Measurements from ENCODE around the gene RPA3.
"Not testable (repeated sequence)": the region's sequence is repeated elsewhere in the genome, so short reads cannot be mapped to it uniquely, and the experiment has no call there.

Gene RPA3

DNA sequence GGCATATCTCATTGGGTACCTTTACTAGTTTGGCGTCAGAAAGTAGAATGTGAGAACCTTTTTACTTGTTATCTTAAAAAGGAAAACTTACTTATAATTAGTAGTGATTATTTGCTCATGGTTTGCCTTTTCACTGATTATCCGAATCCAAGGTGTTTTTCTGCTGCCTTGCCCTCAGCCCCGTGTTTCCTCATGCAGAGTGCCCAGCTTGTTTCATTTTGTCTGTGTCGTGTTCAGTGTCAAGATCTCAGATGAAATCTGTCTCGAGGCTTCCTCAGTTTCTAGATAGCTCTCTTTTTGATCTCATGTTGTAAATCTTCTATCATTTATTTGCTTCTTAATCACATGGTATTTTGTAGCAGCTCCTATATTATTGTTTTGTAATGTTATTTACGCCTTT lies 30.1 kb downstream of the RPA3 start:
- no peak for DNase-seq

DNA sequence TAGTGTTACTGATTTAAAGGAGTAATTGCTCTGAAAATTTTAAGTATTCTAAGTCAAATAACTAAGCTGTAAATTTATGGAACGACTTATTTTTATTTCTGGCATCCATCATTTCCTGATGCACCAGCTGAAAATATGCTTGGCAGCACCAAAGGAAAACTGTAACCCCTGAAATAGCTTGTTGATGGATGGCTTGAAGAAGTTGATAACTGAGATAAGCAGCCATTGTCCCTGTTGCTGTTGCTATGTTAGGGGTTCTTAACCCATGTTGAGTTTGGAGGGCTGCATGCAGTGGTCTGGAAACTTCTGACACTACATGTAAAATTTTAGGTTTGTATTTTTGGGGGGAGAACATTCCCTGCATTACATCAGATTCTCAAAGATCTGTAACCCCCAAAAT lies 30.6 kb downstream of the RPA3 start:
- no peak for DNase-seq

DNA sequence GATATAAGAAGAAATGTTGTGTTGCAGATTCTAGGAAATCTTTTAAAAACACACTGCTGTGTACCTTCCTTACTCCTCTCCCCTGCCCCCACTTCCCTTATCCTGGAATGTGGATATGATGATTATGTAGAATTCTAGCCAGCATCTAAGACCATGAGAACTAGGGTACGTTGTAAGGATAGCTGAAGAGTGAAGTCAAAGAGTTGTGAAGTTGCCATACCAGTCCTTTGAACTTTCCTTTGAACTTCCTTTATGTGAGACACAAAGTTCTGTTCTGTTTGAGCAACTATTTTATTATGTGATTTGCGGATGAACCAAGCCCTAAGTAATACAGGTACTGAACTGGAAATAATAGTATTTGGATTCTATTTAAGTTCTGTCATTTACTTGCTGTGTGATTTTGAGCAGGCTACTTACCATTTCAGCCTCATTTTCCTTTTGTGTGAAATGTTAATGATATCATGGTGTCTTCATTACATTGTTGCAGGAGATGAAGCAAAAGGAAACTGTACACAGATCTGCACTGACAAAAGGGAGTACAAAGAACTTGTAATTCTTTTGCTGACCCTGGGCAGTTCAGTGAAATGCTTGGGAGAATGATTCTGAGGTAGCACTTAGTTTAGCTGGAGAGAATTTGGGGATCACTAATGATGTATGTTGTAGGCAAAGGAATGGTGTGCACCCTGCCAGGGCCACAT lies 31.4 kb downstream of the RPA3 start:
- no peak for DNase-seq

DNA sequence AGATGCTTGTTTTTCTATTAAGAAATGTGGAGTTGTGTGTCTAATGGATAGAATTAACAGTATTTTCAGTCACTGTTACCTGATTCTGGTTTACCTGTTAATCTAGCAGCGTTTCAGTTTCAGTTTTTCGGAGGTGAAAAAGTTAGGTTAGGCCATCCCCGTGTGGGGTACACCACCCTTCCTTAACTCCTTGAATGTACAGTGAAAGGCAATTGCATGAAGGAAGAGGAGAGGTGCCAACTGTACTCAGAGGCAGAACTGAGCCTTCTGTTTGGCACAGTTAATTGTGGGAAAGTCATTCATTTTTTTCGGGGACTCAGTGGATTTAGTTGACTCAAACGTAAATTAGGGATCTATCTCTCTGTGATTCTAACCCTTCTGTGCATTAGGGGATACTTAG lies 35.5 kb downstream of the RPA3 start:
- no peak for DNase-seq

DNA sequence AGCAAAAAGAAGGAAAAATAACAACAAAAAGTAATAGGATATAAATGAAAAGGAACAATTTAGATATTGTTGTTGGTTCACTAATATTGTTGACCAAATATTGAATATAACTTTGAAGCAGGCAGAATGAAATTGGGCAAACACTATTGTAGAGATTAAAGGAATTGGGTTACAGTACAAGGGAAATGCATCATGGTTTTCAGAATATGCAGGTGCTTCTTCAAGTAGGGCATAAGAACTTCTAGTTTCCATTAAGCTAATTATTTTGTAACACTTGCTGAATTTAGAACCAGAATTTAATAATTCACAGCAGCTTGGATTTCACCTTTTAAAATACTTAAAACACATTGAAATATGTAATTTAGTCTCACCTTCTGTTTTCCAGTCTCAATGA lies 36.5 kb downstream of the RPA3 start:
- DNase-seq = no peak

DNA sequence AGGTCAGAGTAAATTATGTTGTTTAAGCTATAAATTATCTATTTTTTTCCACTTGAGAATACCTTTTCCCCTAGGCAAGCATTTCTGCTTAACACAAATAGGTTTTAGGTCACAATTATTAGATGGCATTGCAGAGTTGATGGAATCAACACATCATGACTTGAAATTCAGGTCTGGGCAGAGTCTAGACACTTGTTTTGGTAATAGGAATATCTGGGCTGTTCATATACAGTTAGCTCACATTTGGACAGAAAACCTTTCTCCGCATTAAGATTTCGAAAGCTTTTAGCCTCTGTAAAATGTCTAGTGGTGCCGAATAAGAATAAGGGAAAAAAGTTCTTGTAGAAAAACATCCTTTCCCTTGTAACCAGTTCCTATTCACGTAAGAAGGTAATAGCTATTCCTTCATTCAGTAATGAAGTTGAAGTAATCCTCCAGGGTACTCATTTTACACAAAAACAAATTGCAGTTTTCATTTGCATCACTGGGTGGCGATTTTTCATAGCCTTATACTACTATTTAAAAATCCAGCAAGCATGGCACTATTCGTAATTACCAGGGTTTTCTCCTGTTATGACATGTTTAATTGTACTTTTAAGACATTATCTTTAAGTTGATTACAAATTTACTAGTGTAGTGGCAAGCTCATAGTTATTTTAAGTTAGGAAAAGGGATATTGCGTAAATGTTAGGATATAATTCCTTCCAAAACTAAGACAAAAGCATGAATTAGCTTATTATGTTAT lies 37.0 kb downstream of the RPA3 start:
- DNase-seq = peak in 1 of 4 experiments; percentile 1

DNA sequence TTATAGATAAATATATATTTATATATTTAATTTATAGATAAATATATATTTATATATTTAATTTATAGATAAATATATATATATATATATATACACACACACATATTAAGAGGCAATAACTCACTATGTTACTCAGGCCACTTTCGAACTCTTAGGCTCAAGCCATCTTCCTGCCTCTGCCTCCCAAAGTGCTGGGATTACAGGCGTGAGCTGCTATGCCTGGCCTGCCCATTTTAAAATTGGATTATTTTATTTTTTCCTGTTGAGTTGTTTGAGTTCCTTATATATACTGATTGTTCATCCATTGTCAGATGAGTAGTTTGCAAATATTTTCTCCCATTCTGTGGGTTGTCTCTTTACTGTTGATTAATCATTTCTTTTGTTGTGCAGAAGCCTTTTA lies 38.8 kb downstream of the RPA3 start:
- DNase-seq = not testable (repeated sequence)

DNA sequence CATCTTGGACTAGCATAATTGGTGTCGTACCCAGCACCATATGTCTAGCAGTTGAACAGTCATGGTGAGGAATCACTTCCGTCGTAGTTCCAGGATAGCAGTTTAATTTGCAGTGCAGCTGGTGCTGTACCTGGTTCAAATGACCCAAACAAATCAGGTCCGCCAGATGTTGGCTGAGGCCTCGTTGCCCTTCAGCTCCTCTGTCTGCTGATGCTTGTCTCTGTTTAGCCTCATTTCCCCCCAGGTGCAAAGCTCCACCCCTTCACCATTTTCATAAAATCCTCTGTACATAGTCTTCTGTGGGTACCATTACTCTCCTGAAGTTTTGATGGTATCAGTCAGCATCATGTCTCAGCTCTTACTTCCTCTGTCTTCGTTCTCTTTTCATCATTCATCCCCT lies 42.7 kb downstream of the RPA3 start:
- DNase-seq = no peak

DNA sequence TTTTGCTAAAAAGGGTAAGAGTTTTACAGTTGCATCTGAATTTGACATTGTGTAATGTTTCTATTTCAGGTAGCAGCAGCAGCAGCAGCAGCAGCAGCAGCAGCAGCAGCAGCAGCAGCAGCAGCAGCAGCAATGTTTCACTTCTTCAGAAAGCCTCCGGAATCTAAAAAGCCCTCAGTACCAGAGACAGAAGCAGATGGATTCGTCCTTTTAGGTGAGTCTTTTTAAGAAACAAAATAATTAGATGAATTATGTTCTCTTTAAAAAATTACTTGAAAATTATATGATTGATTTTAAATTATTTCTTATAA lies 45.2 kb downstream of the RPA3 start:
- DNase-seq = no peak

DNA sequence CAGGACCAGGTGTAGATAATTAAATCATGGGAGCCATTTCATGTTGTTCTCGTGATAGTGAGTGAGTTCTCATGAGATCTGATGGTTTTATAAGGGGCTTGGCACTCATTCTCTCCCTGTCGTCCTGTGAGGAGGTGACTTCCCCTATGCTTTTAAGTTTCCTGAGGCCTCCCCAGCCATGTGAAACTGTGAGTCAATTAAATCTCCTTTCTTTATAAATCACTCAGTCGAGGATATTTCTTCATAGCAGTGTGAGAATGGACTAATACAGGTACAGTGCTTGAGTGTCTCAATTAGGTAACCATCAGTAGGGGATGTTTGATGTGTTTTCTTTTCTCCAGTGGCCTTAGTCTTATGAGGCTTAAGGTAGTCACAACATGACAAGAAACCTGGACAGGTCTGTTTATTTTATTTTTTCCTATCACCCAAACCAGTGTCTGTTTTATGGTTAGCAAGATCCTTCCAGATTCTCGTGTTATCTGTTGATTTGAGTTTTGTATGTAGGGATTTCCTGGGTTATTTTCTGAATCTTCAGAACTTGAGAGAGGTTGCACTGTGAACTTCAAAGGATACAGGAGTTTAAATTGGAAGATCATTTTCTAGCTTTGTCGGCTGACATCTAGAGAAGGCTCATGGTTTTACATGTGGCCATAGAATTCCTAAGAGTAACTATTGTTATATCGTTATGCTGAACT lies 45.7 kb downstream of the RPA3 start:
- DNase-seq = no peak

DNA sequence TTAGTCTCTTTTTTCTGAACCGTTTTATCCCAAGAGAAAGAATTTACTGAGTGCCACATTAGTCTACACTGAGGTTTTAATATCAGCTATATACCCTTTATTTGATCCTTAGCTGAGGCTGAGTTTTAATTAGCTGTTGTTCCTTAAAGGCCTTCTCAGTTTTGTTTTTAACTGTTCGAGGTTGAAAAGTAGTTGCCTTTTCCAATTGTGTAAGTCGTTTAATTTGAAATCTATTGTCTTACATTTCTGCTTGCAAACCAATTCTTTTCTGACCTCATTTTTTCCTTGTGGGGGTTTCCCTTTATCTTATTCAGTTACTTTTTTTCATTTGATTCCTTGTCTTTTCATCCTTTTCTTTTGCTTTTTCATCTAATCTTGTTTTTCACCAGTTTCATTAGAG lies 47.0 kb downstream of the RPA3 start:
- DNase-seq = no peak

DNA sequence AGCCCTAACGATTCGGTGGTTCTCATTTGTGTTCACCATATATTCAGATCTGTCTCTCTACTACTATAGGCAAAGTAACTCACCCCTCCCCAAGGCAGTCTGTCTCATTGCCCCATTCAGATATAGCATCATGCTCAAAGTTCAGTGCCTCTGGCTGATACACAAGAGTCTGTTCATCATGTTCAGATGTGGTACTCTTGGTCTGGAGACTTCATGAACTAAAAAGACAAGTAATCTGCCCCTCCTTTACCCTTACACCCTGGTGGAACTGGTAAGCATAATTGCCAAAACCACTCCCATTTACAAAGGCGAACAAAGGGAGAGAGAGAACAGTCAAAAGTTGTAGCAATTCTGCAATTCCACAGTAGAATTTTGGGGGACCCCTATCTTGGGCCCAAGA lies 47.9 kb downstream of the RPA3 start:
- no peak for DNase-seq

DNA sequence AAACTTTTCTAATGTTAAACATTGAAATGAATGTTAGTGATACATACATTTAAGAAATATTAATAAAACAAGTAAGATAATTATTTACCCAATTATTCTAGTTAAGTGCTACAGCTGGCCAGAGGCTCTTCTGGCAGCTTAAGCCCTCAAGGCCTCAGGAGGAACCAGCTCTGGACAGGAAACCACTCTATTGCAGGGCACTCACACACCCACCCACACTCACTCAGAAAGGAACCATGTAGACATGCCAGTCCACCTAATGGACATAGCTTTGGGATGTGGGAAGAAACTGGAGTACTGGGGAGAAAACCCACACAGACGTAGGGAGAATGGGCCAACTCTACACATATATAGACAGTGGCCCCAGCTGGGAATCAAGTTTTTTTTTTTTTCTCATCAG lies 49.7 kb downstream of the RPA3 start:
- DNase-seq = no peak

DNA sequence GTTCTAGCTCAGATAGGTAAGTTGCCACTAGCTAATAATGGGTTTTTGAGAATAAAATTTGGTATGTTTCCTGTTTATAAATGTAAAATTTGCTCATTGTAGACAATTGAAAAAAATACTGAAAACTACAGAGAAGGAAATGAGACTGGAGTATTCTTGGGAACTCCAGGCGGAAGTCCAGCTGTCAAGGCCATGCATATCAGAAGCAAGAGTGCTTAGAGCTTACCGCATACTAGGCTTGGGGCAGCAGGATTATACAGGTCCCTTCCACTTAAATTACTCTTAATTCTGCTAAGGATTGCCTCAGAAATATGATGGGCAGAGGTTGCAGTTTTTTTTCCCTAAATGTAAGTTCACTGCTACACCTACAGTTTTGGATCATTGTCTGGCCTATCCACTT lies 51.2 kb downstream of the RPA3 start:
- no peak for DNase-seq

DNA sequence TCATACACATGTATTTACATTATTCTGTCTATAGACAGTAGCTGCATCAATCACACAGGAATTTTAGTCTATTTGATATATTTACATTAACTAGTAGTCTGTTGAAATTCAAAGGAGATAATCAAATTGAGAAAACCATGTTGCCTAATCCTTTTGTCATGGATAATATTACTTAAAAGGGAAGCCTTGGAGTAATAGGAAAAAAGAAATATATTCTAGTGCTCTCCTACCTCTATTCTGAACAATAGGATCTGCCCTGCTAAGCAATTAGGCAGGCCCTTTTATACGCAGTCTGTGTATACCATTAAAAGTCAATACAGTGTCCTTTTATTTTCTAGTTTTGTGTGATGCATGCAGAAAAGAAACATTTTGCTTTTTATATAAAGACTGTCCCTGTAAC lies 53.4 kb downstream of the RPA3 start:
- no peak for DNase-seq

DNA sequence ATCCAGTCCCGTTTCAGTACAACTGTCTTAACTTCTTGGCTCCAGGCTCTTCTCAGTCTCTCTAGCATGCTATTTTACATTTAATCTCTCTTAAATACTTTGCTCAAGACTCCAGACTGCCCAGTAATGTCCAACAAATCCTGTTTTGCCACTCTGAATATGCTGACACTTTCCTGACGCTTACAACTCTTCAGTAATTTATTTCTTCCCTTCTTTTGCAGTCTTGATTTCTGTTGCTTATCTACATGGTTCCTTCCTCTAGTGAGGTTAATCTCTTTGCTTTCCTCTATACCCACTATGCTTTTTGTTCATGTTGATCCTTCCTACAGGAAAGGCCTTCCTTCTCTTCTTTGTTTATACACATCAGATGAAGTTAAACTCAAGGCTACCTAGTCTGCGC lies 54.1 kb downstream of the RPA3 start:
- no peak for DNase-seq

DNA sequence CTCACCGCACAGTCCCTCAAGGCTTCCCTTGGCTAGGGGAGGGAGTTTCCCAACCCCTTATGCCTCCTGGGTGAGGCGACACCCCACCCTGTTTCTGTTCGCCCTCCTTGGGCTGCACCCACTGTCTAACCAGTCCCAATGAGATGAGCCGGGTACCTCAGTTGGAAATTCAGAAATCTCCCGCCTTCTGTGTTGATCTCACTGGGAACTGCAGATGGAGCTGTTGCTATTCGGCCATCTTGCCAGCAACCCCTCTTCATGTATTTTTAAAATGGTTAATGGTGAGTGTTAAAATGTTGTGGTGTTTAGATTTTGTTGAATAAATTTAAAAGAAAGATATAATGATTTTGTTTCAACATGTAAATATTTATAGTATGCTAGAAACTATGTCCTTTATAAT lies 55.9 kb downstream of the RPA3 start:
- DNase-seq = no peak

DNA sequence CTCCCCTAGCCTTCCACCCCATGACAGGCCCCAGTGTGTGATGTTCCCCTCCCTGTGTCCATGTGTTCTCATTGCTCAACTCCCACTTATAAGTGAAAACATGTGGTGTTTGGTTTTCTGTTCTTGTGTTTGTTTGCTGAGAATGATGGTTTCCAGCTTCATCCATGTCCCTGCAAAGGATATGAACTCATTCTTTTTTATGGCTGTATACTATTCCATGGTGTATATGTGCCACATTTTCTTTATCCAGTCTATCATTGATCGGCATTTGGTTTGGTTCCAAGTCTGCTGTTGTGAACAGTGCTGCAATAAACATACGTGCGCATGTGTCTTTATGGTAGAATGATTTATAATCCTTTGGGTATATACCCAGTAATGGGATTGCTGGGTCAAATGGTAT lies 61.9 kb downstream of the RPA3 start:
- not testable (repeated sequence) for DNase-seq

DNA sequence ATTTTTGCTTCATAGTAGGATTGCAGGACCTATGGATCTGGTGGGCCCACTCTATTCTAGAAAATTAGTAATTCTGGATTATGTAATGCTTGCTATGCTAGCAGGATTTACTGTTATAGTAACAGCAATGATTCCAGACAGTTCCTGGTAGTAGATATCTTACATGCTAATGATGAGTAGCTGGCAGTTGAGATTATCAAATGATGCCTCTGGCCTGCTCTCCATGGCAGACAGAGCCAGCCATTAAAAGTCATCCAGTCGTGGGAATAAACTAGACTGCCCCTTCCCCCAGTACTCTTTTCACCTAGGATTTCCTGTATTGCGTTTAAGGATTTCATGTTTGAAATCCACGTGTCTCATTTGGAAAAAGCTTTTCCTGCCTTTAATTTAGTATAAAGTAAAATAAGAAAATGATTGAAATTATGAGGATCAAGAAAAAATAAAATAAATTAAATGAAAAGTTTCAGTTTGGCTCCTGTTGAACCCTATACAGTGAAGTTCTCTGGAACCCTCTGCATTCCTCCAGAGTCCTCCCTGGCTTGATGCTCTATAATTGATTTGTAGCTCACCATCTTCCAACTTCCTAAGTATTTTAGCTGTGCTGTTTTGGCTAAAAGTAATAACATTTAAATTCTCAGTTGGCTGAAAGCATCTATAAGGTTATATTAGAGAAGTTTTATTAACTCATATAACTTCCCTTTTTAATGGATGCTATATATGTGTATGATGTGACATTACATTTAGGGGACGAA lies 63.3 kb downstream of the RPA3 start:
- DNase-seq = no peak

DNA sequence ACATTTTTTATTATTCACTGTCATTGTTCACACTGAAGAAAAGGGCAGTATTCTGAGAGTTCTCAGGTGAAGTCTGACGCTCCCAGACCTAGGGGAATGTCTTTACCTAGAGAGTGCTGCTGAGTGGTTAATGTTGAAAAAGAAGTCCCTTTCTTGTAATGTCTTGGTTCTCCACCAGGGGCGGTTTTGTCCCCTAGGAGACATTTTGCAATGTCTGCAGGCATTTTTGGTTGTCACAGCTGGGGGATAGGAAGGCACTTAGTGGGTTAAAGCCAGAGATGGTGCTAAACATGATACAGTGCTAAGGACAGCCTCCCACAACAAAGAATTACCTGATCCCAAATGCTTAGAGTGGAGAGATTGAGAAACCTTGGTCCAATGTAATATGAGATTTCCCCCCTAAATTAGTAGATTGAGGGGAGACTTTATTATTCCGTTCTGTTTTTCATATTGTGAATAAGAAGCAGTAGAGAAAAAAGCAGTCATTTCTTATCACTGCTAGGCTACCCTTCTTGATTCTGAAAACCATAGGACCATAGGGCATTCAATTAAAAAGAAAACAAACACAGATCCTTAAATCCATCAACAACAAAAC lies 64.7 kb downstream of the RPA3 start:
- DNase-seq = no peak

DNA sequence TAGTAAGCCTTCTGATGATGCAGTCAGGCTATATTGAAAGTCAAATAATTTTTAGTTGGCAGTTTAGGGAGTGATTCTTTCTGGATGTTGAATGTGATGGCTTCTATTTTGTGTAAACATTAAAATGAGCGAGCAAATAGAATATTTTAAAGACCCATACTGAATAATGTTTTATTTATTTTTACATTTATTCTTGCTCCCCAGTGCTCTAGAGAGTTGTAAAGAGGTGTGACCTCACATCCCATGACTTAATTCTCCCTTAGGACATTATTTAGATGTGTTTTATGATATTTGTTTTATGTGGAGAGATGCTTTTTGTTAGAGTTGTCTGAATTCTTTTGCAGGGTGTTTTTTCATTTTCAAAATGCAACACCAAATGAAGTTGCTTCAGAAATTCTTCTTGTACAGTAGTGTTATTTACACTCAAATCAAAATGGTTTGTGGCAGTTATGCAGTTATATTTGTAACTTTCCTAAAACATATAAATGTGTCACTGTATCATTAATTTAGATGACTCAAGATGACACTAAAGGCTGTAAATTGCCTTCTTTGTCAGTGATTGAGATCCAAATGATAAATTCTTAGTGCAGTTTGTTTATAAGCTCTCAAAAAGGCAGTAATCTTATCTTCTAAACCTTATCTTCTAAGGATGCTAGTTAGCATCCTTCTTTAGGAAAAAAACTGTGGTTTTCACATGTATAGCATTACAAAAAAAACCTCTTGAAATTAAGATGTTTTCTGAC lies 65.4 kb downstream of the RPA3 start:
- no peak for DNase-seq

DNA sequence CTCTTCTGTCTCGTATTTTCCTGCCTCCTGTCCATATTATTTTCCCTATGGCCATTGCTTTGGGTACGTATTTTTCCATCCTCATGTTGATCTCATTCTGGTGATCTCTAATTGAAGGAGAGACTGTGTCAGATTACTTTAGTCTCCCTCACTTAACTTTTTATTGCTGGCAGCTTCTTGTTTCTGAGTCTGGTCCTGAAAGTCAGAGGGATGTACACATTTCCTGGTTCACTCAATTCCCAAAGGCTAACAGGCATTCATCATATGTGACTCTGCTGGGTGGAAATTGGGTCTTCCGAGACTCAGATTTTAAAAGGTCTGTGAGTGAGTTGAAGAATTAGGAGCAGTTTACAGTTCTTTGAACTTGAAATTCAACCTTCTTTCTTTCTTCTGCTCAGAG lies 66.9 kb downstream of the RPA3 start:
- DNase-seq = no peak

All from activated naive CD4-positive, alpha-beta T cell (primary cell).